Measurements from ENCODE around the gene AVPR2.

- TF ChIP-seq POLR2A (IDR thresholded peaks at IDR 0.05; ENCODE audit: low read length): no peak
- TF ChIP-seq GATA1 (IDR thresholded peaks at IDR 0.05; ENCODE audit: low read depth, low read length): no peak
These were observed 31.0 kb upstream of the AVPR2 start for GRCh38 chrX:153873282-153874084.
